GM19463 (cell line): Measurements from ENCODE around the gene GABBR2.

Experiments used
- ATAC-seq: cut with Tn5 transposase; IDR thresholded peaks from one replicate; pipeline ENCODE4 v1.9.1; 2021; ENCODE audit warnings: mild to moderate bottlenecking, moderate library complexity; ENCODE audit not compliant: unreplicated experiment

Gene GABBR2

DNA sequence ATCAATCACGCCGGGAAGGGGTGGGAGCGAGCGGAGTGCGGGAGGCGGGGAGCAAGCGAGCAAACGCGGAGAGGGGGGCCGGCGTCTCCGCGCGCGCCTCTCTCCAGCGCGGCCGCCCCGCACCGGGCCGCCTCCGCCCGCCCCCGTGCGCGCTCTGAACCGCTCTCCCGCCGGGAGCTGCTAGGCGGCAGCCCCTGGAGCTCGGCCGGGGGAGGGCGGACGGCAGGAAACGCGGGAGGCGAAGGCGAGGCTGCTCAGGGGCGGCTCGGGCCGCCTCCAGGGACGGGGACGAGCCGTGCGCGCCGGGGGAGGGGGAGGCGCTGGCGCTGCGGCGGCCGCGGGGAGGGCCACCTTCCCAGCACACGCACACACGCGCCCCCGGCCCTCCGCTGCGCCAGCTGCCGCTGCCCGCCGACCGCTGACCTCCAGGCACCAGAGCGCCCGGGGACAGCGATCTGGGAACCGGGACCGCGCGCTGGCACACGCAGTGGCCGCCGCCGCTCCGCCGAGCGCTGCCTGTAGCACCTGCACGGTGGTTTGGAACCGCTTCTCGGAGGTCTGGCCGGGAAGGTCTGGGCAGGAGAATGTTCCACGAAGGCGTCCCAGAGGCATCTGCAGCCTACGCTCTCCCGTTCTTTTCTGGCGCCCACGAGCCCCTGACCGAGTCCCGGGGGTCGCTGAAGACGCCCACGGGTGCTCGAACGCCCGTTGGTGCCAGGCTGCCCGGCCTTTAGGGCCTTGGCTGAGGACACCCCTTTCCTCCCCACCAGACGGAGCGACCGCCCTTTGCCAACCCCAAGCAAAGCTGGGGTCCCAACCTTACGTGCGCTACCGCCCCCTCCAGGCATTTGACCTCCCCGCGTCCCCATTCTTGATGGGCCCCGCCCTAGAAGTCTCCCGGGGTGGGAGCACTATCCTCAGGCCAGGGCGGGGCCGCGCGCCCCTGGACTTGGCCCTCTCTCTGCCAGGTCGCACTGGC lies at the start of gene GABBR2:
GABBR2 (minus strand) TSS at position 3 of the 979 bp plus-strand sequence. CDS start 198 bp downstream, outside the sequence.
- no peak for ATAC-seq

DNA sequence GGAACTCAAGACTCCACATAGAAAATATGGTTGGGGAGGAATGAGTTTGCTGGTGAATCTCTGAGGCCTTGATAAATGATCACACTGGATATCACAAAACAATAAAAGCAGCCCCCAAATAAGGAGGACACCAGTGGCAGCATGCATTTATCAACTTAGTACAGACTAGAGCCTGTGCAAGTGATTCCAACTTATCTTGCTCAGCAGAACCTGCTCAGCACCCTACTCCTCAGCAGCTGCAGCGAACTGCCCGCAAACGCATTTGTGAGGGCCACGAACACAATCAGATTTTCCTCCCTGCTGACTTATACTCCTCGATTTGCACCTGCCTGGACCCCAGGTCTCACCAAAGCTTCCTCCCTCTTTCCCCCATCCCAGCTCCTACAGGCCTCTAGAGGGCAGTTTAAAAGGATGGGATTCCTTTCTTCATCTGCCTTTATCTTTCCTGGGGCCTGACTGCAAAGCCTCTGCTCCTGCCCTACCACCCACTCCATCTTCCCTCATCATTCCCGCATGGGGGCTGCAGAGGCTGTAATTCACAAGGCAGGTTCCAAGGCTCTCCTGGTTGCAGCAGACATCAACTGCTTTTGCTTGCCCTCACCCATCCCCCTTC lies 46.4 kb upstream of the GABBR2 start:
- no peak for ATAC-seq

DNA sequence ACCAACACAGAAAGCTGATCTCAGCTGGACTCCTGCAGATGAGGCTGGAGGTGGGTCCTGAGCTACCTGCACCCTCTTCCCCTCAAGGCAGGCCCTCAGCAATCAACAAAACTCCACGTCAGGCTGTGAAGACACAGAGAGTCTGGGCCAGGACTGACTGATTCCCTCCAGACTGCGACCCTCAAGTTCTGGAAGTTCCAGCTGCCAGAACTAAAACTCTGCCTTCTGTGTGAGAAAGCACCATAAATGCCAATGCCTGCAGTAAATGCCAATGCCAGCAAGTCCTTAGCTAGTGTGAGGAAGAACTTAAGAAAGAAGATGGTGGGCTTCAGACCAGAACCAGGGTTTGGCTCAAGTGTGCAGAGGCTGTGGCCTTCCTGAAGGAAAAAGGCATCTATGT lies 42.5 kb upstream of the GABBR2 start:
- no peak for ATAC-seq

DNA sequence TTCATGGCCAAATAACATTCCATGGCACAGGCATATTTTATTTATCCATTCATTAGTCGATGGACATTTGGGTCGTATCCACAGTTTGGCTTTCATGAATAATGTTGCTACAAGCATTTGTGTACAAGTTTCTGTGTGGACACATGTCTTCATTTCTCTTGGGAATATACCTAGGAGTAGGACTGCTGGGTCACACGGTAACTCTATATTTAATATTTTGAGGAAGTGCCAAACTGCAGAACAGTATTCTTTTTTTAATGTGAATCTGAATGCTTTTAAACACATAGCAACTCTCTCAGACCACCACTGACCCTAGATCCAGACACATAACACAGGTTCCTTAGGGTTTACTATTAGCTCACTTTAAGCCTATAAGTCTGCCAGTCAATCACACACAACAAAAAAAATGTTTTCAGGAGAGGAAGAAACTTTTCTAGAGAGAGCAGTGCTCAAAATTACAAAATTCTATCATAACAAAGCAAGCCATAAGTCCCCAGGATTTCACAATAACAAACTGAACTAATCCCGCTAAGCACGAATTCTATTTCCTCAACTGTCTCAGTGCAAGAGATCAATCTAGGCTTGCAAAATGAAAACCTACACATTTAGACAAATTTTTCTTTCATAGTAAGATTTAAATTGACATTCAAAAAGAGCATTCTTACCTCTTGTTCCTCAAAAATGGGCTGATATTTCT lies 41.8 kb upstream of the GABBR2 start:
- ATAC-seq = no peak

DNA sequence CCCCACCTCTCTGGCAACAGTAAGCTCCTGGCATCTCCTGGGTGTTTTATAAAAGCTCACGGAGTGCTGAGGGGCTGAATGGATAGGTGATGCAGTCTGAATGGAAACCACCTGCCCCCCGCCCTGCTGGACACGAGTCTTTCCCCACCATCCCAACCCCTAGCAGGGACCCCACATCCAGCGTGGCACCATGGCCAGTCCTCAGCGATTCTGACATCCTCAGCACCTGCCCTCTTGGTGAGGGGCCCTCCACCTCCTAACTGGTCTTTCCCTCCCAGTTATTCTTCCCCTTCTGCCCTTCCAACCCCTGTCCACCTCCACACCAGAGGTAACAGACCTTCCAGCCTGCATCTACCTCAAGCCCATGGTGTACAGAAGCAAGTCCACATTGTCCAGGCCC lies 38.7 kb upstream of the GABBR2 start:
- ATAC-seq = no peak

DNA sequence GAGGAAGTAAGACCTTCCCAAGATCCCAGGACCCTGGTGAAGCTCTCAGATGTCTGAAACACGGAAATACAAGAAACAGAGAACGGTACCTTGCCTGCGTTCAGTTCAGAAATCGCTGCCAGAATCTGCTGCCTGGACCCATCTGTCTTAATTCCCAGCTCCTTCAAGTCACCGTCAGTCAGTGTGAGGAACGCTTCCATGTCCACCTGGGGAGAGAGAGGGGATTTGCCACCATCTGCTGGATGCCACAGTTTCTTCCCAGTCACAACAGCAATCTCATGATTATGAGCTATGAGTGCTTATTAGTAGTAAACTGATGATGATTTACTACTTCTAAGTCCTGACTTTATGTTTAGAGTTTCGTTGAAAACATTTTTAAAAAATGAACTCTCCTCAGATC lies 36.7 kb upstream of the GABBR2 start:
- ATAC-seq = no peak

DNA sequence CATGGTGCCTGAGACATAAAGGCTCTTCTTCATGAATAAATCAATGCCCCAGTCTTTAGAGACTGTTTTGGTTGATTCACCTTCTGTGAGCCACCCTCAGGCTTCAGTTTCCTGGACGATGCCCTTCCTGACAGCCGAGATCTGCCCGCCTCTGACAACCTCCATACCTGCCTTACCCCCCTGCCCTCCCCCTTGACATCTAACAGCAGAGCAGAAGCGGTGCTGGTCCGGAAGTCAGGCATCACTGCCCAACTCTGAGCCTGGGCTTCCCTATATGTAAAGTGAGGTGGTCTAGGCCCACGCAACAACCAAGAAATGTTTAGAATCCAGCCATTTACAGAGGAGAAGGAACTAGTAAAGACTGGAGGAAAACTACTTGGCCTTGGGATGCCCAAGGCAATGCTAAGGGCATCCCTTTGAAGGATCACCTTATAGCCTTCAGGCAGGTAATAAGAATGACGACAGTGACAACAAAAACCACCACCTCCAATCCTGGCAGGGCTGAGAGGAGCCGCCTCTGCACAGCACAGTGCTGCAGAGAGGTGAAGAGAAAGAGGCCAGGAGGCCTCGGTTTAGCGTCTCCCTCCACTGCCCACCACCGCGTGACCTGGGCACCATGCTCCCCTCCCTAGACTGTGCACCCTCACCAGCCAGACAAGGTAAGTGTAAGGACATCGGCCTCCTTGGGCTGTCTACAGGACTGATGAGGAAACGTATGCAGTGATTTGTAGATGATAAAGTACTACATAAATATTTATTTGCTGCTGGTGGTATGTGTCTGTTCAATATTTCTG lies 35.3 kb upstream of the GABBR2 start:
- ATAC-seq = no peak

DNA sequence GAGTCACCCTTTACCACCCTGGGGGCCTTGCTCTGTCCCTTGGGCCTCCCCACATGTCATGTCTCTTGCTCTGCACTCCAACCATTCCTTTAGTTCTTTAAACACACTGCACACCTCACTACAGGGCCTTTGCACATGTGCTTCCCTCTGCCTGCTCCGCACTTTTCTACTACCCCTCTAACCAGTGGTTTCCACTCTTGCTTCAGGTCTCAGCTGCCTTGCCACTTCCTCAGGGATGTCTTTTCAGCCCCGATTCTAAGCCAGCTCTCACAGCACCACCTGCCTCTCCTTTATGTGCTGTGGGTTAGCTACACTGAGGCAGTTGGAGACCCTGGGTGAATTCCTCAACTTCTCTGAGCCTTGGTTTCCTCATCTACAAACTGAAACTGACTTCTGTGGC lies 34.6 kb upstream of the GABBR2 start:
- no peak for ATAC-seq

DNA sequence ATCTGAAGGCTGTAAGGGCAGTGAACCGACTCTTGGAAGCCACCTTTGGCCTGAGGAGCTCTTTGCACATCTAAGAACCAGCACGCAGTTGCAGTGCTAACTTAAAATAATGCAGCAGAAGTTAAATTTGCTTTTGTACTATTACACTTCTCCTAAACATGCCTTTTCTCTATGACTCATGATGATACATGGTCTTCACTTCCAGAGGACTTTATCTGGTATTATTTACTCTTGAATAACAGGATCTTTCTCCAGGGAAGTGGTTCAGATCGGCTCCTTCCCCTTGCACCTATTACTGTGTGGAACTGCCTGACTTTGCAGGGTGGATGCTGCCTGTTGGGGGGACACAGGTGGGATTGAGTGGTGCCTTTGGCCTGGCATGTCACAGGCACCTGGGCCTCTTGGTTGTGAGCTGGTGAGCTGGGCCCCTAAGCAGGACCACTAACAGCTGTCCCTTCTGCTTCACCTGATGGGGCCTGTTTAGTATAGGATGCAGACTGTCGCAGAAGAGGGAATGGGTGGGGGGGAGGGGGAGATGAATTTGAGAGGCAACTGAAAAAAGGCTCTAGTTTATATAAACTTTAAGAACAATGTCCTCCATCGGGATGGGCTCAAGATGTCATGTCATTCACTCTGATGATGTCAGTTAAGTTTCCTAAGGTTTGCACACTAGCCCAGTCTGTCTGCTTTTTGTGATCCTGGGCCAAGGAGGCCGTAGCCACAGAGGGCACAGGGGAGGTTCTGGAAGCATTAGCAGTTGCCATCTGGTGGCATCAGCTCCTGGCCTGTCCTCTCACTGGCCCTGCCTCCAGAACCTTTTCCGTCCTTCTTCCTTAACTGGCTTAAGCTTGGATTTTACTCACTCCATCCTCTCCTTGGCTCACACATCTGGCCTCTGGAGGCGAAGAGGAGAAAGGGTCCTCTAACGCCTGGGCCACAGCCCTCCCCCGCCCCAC lies 33.9 kb upstream of the GABBR2 start:
- no peak for ATAC-seq

DNA sequence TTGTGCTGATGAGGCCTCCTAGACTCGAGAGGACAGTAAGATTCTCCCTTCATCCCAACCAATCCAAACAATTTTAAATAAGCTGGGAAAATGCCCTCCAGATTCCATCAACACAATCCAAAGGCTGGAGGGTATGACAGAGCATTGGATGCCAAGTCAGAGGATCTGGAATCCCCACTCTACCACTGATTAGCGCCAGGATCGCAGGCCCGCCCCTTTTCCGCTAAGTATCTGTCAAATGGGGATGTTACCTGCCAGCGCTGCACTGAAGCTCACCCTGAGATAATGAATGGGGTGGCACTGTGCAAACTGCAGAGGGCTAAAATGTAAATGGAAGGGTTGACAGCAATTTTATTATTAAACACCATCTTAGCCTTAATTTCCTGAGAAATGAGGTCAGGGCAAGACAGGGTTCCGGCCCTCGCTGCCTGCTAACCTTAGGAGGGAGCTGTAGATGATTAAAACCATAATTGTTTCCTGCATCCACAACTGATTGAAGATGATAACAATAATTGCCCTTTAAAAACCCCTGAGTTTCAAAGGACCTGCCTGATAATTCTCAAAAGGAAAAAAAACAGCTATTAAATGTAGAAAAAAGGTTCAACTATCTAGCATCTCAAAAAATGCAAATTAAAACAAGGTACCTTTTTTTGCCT lies 31.6 kb upstream of the GABBR2 start:
- ATAC-seq = no peak

DNA sequence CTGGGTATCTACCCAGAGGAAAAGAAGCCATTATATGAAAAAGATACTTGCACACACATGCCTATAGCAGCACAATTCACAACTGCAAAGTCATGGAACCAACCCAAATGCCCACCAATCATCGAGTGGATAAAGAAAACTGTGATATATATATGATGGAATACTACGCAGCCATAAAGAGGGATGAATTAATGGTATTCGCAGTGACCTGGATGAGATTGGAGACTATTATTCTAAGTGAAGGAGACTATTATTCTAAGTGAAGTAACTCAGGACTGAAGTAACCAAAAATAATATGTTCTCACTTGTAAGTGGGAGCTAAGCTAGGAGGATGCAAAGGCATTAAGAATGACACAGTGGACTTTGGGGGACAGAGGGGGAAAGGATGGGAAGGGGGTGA lies 30.0 kb upstream of the GABBR2 start:
- no peak for ATAC-seq

DNA sequence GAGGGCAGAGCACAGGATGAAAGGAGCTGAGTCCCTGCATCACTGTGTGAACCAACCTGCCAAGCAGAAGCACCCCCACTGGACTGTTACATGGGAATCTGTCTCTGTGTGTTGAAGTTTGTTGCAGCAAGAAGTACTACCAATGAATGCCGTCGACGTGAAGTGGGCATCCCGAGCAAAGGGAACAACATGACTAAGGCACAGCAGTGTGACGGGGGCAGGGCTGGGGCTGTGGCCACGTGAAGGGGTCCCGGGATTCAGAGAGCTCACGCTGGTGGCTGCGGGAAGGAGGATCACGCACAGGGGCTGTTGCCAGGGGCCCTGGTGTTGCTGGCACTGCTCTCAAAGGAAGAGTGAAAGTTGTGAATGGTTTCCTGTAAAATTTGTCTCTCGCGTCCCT lies 27.5 kb upstream of the GABBR2 start:
- no peak for ATAC-seq

DNA sequence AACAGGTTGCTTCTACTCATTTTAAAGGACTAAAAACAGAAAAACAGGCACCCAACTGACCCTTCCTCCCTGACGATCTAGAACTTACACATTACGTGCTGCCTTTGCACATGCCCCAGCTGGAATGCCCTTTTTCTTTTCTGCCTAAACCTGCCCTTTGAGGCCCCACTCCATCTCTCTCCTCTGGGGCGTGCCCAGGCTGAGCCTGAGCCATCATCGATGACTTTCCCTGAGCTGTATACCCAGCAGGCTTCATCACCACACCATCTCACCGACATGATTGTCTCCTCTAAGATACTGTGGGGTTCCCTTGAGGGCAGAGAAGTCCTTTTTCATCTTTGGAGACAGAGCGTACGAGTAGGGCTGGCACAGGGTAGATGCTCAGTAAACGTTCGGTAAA lies 24.1 kb upstream of the GABBR2 start:
- no peak for ATAC-seq

DNA sequence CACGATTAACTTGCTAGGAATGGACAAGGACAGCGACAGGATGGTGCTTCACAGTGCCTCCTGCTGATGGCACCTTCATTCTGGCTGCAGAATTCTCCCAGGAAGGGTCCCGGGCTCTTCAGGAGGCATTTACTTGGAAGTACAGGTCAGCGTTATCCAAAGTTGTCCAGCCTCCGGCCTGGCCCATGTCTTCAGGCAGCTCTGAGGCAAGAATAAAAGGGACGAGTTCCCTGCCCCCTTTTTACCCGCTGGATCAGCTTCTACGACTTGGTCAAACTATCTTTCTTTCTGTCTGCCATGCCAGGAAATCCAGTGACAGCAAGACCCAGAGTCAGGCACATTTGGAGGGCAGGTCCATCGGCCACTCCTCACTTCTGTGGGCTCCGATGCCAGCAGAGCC lies 23.4 kb upstream of the GABBR2 start:
- ATAC-seq = no peak

DNA sequence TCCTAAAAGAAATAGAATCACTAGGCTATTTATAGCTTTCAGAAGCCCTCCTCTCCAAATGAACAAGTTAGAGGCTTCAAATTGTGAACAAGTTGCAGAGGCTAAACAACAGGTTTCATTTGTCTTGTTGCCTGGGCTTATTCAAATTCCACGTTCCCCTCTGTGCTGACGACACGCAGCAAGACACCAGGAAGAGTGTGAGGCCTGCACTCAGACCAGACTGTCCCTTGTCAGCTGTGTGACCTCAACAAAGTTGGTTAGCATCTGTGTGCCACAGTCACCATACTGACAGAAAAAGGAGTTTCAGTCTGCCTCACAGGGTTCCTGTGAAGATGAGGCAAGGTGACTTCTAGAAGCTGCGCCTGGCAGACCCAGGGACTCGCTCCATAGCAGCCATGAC lies 22.1 kb upstream of the GABBR2 start:
- no peak for ATAC-seq

DNA sequence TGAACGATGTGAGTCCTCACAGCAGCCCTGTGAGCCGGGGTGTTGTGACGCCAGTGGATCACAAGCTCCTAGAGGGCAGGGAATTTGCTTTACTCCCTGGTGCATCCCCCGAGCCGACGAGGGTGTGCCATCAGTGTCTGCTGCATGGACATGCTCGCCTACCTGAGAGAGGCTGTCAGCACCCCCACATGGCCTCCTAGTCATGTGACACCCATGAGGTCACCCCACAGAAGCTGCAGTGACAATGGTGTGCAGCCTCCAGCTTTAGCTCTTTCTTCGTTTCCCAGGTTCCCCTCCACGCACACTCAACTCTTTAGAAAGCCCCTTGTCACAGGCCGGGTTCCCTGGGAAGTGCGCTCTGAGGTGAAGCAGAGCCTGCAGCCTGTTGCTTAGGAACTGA lies 19.8 kb upstream of the GABBR2 start:
- no peak for ATAC-seq

DNA sequence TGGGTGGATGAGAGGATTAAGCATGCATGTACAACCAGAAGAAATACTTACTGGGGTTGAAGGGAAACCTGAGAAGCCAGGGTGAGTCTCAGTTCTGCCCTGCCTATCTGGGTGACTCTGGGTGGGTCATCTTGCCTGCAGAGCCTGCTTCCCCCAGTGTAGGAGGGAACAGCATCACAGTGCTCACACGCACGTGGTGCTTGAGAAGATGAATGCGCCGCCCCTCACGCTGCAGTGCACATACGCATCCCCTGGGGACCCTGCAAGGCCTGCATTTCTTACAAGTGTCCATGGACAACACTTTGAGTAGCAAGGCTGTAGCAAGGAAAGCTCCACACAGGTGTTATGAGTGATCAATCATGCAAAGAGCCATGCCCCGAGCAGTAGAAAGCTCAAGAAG lies 18.7 kb upstream of the GABBR2 start:
- ATAC-seq = no peak

DNA sequence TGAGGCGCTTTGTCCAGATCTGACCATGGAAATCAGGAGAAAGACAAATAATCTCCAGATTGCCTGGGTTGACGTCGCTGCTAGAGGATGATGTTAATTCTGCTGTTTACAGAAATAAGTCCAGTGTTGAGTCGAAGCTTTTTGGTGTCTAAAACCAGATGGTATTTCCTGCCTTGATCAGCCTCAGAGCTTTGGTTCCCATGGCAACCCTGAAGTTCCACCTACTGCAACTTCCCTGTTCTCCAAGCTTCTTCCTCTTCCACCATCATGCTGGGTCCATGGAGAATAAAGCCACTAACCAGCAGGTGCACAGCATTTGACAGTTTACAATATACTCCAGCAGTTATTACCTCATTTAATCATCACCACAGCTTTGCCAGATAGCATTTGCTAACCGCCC lies 18.0 kb upstream of the GABBR2 start:
- ATAC-seq = no peak

DNA sequence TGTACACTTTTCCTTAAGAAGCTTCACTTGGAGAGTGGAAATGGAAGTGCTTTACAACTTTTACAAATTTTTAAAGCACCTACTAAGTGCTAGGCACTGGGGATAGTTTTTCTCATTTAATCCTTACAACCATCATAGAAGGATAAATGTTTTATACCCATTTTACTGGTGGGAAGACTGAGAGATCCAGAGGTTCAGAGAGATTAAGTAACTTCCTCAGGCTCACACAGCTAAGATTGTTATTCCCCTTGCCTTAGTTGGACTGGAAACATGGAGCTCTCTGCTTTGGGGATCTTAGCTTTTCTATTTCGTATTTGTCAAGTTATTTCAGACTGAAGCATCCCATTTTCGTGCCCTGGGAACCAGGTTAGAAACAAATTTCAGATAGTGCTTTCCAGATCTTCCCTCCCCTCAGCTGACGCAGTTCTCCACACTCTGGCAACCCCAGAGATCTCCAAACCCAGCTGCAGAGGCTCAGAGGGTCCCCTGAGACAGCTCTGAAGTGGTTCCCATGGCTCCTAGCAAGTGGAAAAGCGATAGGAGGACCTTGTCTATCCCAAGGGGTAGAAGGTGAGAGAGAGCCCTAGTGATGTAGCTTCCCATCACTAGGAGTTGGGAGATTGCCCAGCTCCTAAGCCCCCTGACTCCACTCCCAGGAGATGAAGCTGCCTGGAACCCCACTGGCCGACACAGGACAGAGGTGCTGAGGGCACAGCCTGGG lies 16.2 kb upstream of the GABBR2 start:
- no peak for ATAC-seq
